Mesendoderm (in vitro differentiated cells): ENCODE measurements around the gene DDX28.

ENCODE experiments used
- DNase-seq: peaks from one replicate; pipeline ENCODE4 v3.0.0; 2013
- H2AK5ac ChIP-seq: 2 replicates; pipeline ENCODE4 v1.6.1; 2013; ENCODE audit warnings: low read length, inconsistent platforms
- H2BK120ac ChIP-seq: 2 replicates; pipeline ENCODE4 v1.6.1; 2013; ENCODE audit warnings: low read depth, mild to moderate bottlenecking, low read length, moderate library complexity, mixed read lengths
- H2BK15ac ChIP-seq: replicated peaks from 2 replicates; pipeline ENCODE4 v1.6.1; 2013; ENCODE audit warnings: low read depth, mild to moderate bottlenecking, moderate library complexity
- H2BK5ac ChIP-seq: 2 replicates; pipeline ENCODE4 v1.6.1; 2013; ENCODE audit warnings: low read length, inconsistent platforms
- H3K18ac ChIP-seq: 2 replicates; pipeline ENCODE4 v1.6.1; 2013; ENCODE audit warnings: mild to moderate bottlenecking, low read length, mixed read lengths
- H3K23ac ChIP-seq: one replicate; pipeline ENCODE4 v1.6.1; 2013; ENCODE audit warnings: low read length
- H3K27ac ChIP-seq: 2 replicates; pipeline ENCODE4 v1.5.1; 2013; ENCODE audit warnings: low read depth, mild to moderate bottlenecking, inconsistent platforms, low read length, moderate library complexity
- H3K27me3 ChIP-seq: 2 replicates; pipeline ENCODE4 v1.6.1; 2013; ENCODE audit warnings: low read length, control low read depth, mild to moderate bottlenecking, inconsistent platforms; ENCODE audit not compliant: insufficient read depth, poor library complexity
- H3K36me3 ChIP-seq: 2 replicates; pipeline ENCODE4 v1.6.1; 2013; ENCODE audit warnings: low read length, inconsistent platforms; ENCODE audit not compliant: control insufficient read depth, insufficient read depth
- H3K4ac ChIP-seq: one replicate; pipeline ENCODE4 v1.6.1; 2013; ENCODE audit warnings: low read depth, mild to moderate bottlenecking, low read length, moderate library complexity
- H3K4me1 ChIP-seq: 2 replicates; pipeline ENCODE4 v1.6.1; 2013; ENCODE audit warnings: low read depth, low read length, inconsistent platforms; ENCODE audit not compliant: control insufficient read depth
- H3K4me2 ChIP-seq: 2 replicates; pipeline ENCODE4 v1.6.1; 2013; ENCODE audit warnings: low read length
- H3K4me3 ChIP-seq: 2 replicates; pipeline ENCODE4 v1.5.1; 2013; ENCODE audit warnings: mild to moderate bottlenecking, low read length
- H3K56ac ChIP-seq: one replicate; pipeline ENCODE4 v1.6.1; 2013; ENCODE audit warnings: low read length
- H3K79me1 ChIP-seq: 2 replicates; pipeline ENCODE4 v1.6.1; 2013; ENCODE audit warnings: low read length, inconsistent platforms
- H3K79me2 ChIP-seq: 2 replicates; pipeline ENCODE4 v1.6.1; 2013; ENCODE audit warnings: mild to moderate bottlenecking, low read length; ENCODE audit not compliant: control insufficient read depth, insufficient read depth
- H3K9ac ChIP-seq: 2 replicates; pipeline ENCODE4 v1.6.1; 2013; ENCODE audit warnings: low read length, inconsistent platforms
- H4K5ac ChIP-seq: one replicate; pipeline ENCODE4 v1.6.1; 2013; ENCODE audit warnings: low read length
- H4K8ac ChIP-seq: one replicate; pipeline ENCODE4 v1.6.1; 2013; ENCODE audit warnings: low read depth, mild to moderate bottlenecking, control low read depth, low read length, moderate library complexity
- WGBS: extraction: QIAGEN DNeasy Blood & Tissue Kit; methylation state at CpG from one replicate; pipeline ENCODE4 v1.1.7; 2013; ENCODE audit warnings: low lambda C conversion rate, missing lambda C conversion rate; ENCODE audit not compliant: insufficient coverage; ENCODE audit errors: extremely low coverage; 5-methylcytosine and 5-hydroxymethylcytosine counted together

Gene DDX28

DNA sequence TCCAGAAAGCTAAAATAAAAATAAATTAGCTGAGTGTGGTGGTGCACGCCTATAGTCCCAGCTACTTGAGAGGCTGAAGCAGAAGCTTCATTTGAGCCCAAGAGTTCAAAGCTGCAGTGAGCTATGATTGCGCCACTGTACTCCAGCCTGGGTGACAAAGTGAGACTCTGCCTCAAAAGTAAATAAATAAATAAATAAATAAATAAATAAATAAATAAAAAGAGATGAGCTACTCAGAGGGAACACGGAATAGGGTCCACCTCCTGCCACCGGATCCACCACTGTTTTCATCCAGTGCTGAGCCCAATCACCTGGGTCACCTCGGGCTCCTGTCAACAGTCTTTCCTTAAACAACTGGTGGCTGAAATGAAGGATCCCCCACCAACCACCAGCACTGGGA, 36.1 kb downstream of the DDX28 start:
- H3K36me3 ChIP-seq, result no peaks in the 10 kb centered on the region

DNA sequence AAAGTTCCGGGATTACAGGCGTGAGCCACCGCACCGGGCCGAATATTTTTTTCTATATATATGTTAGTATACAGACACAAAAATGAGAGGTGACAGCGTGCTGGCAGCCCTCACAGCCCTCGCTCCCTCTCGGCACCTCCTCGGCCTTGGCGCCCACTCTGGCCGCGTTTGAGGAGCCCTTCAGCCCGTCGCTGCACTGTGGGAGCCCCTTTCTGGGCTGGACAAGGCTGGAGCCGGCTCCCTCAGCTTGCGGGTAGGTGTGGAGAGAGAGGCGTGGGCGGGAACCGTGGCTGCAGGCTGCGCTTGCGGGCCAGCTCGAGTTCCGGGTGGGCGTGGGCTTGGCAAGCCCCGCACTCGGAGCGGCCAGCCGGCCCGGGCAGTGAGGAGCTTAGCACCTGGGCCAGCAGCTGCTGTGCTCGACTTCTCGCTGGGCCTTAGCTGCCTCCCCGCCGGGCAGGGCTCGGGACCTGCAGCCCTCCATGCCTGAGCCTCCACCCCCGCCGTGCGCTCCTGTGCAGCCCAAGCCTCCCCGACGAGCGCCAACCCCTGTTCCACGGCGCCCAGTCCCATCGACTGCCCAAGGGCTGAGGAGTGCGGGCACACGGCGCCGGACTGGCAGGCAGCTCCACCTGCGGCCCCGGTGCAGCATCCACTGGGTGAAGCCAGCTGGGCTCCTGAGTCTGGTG, 40.9 kb downstream of the DDX28 start:
- no peak overlapping the region for H3K56ac ChIP-seq
- no peak overlapping the region for H2BK120ac ChIP-seq
- H3K27me3 ChIP-seq, result no peaks in the 10 kb centered on the region
- H2BK5ac ChIP-seq, result no peak overlapping the region
- H3K27ac ChIP-seq, result no peak overlapping the region
- no peak for DNase-seq
- no peak overlapping the region for H3K9ac ChIP-seq
- no peak overlapping the region for H3K4me2 ChIP-seq
- no peak overlapping the region for H3K4me3 ChIP-seq
- no peak overlapping the region for H4K8ac ChIP-seq
- H3K36me3 ChIP-seq, result no peaks in the 10 kb centered on the region
- H2BK15ac ChIP-seq, result no peak overlapping the region
- no peaks in the 10 kb centered on the region for H3K79me2 ChIP-seq
- H3K79me1 ChIP-seq, result no peaks in the 10 kb centered on the region
- no peaks in the 10 kb centered on the region for H3K4me1 ChIP-seq
- H3K4ac ChIP-seq, result no peak overlapping the region
- no peak overlapping the region for H3K18ac ChIP-seq
- no peak overlapping the region for H2AK5ac ChIP-seq
- H3K23ac ChIP-seq, result no peak overlapping the region
- no peak overlapping the region for H4K5ac ChIP-seq
- no CpG with 5 or more reads among the region's 49 CpGs for WGBS

More for the DNA sequence above, 36.1 kb downstream of the DDX28 start:
- no peaks in the 10 kb centered on the region for H3K79me1 ChIP-seq
- H3K56ac ChIP-seq, result no peak overlapping the region
- WGBS, result no CpG with 5 or more reads among the region's 5 CpGs
- H3K4ac ChIP-seq, result no peak overlapping the region
- no peak overlapping the region for H3K18ac ChIP-seq
- no peaks in the 10 kb centered on the region for H3K4me1 ChIP-seq
- no peak overlapping the region for H4K8ac ChIP-seq
- no peak overlapping the region for H4K5ac ChIP-seq
- H3K4me2 ChIP-seq, result no peak overlapping the region
- no peak overlapping the region for H2AK5ac ChIP-seq
- H3K9ac ChIP-seq, result no peak overlapping the region
- no peak overlapping the region for H2BK5ac ChIP-seq
- no peak overlapping the region for H3K23ac ChIP-seq
- no peaks in the 10 kb centered on the region for H3K27me3 ChIP-seq
- no peak overlapping the region for H3K27ac ChIP-seq
- H3K4me3 ChIP-seq, result no peak overlapping the region
- no peak for DNase-seq
- no peaks in the 10 kb centered on the region for H3K79me2 ChIP-seq
- H2BK120ac ChIP-seq, result no peak overlapping the region
- H2BK15ac ChIP-seq, result no peak overlapping the region

GRCh38 chr16:67979955-67980678, 42.9 kb downstream of the DDX28 start, which contains the start of gene DPEP3:
Gene DPEP3, minus strand, starts transcription at chr16:67980499. Its CDS starts 119 bp downstream, at chr16:67980380.
- Histone ChIP-seq H3K27me3 (no peaks in the 10 kb centered on the region), H3K56ac (peak within 1 kb of the TSS; percentile 18), H2BK120ac (no peak within 1 kb of the TSS), H3K79me2 (no peaks in the 10 kb centered on the region), H3K9ac (peak within 1 kb of the TSS; percentile 19), H4K8ac (no peak within 1 kb of the TSS), H3K4me3 (no peak within 1 kb of the TSS), H3K36me3 (no peaks in the 10 kb centered on the region), H3K4ac (no peak within 1 kb of the TSS), H3K23ac (no peak within 1 kb of the TSS), H3K4me1 (no peaks in the 10 kb centered on the region), H3K27ac (no peak within 1 kb of the TSS), H2AK5ac (no peak within 1 kb of the TSS), H3K79me1 (no peaks in the 10 kb centered on the region), H2BK15ac (no peak within 1 kb of the TSS), H3K4me2 (no peak within 1 kb of the TSS), H4K5ac (no peak within 1 kb of the TSS), H3K18ac (no peak within 1 kb of the TSS), H2BK5ac (no peak within 1 kb of the TSS)
- DNase-seq, result peak; percentile 61
- no CpG with 5 or more reads among the region's 62 CpGs for WGBS

GRCh38 chr16:67977469-67978227, 45.4 kb downstream of the DDX28 start:
- no peak overlapping the region for H3K4me3 ChIP-seq
- no peak overlapping the region for H3K18ac ChIP-seq
- H4K8ac ChIP-seq, result no peak overlapping the region
- no peak for DNase-seq
- H2BK15ac ChIP-seq, result no peak overlapping the region
- H2BK120ac ChIP-seq, result no peak overlapping the region
- no peaks in the 10 kb centered on the region for H3K4me1 ChIP-seq
- H3K79me2 ChIP-seq, result no peaks in the 10 kb centered on the region
- no peak overlapping the region for H3K4ac ChIP-seq
- H3K9ac ChIP-seq, result no peak overlapping the region
- H3K4me2 ChIP-seq, result no peak overlapping the region
- no peaks in the 10 kb centered on the region for H3K27me3 ChIP-seq
- no peak overlapping the region for H3K56ac ChIP-seq
- H3K27ac ChIP-seq, result no peak overlapping the region
- no peak overlapping the region for H2AK5ac ChIP-seq
- no peaks in the 10 kb centered on the region for H3K79me1 ChIP-seq
- H3K36me3 ChIP-seq, result no peaks in the 10 kb centered on the region
- no CpG with 5 or more reads among the region's 9 CpGs for WGBS
- no peak overlapping the region for H2BK5ac ChIP-seq
- no peak overlapping the region for H3K23ac ChIP-seq
- H4K5ac ChIP-seq, result no peak overlapping the region

DNA sequence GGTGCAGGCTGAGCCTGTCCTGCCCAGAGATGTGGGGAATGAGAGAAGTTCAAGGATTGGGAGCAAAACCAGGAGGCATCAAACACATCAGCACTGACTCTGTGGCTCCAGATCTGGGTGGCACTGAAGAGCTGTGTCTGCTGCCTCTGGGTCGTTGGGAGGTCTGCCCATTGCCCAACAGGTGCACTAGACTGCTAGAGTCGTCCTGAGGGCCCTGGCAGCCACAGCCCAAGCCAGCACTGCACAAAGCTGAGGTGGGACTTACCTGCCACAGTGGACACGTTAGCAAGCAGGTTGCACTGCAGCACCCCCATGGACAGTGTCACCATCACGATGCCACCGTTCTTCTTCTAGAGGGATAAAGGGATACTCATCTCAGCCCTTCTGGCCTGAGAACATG, 46.0 kb downstream of the DDX28 start:
- no peak overlapping the region for H4K8ac ChIP-seq
- H3K4me2 ChIP-seq, result no peak overlapping the region
- H3K9ac ChIP-seq, result no peak overlapping the region
- H3K18ac ChIP-seq, result no peak overlapping the region
- H2AK5ac ChIP-seq, result no peak overlapping the region
- H3K4ac ChIP-seq, result no peak overlapping the region
- H3K56ac ChIP-seq, result no peak overlapping the region
- no peak overlapping the region for H3K23ac ChIP-seq
- H4K5ac ChIP-seq, result no peak overlapping the region
- H3K4me3 ChIP-seq, result no peak overlapping the region
- H3K27me3 ChIP-seq, result no peaks in the 10 kb centered on the region
- no peak for DNase-seq
- no peaks in the 10 kb centered on the region for H3K36me3 ChIP-seq
- H3K4me1 ChIP-seq, result no peaks in the 10 kb centered on the region
- H2BK120ac ChIP-seq, result no peak overlapping the region
- H3K27ac ChIP-seq, result no peak overlapping the region
- no peaks in the 10 kb centered on the region for H3K79me2 ChIP-seq
- H2BK5ac ChIP-seq, result no peak overlapping the region
- no peaks in the 10 kb centered on the region for H3K79me1 ChIP-seq
- no CpG with 5 or more reads among the region's 5 CpGs for WGBS
- H2BK15ac ChIP-seq, result no peak overlapping the region
